WERI-Rb-1 (cell line): Measurements from ENCODE around the gene ZNF469.

Source experiments
- DNase-seq: peaks from one replicate; pipeline ENCODE4 v3.0.0-alpha.2; 2020
- H3K27ac ChIP-seq: fragments of 250-450 bp; sonication (Bioruptor Pico); 2 replicates; pipeline ENCODE4 v1.5.1; 2020; ENCODE audit warnings: mild to moderate bottlenecking, moderate library complexity
- H3K27me3 ChIP-seq: fragments of 250-450 bp; sonication (Bioruptor Pico); 2 replicates; pipeline ENCODE4 v1.5.1; 2021; ENCODE audit warnings: mild to moderate bottlenecking, low read depth, moderate library complexity; ENCODE audit not compliant: insufficient read depth, severe bottlenecking
- H3K36me3 ChIP-seq: fragments of 250-450 bp; sonication (Bioruptor Pico); 2 replicates; pipeline ENCODE4 v1.5.1; 2020; ENCODE audit warnings: mild to moderate bottlenecking, moderate library complexity
- H3K4me3 ChIP-seq: 2 replicates; pipeline ENCODE4 v1.5.1; 2011; ENCODE audit warnings: low read depth, mild to moderate bottlenecking, control low read depth, low read length
- H3K9me3 ChIP-seq: fragments of 250-450 bp; sonication (Bioruptor Pico); 2 replicates; pipeline ENCODE4 v1.5.1; 2021; ENCODE audit warnings: mild to moderate bottlenecking, moderate library complexity; ENCODE audit not compliant: severe bottlenecking
- CTCF ChIP-seq: IDR thresholded peaks from 2 replicates; pipeline ENCODE4 v1.5.1; 2011; ENCODE audit warnings: low read depth, mild to moderate bottlenecking, control low read depth, inconsistent platforms, low read length

ZNF469 gene

GRCh38 chr16:88367560-88367959 lies 15.2 kb upstream of the ZNF469 start:
- Histone ChIP-seq H3K9me3 (no peaks in the 10 kb centered on the region), H3K27ac (no peak overlapping the region), H3K4me3 (no peak overlapping the region), H3K27me3 (no peaks in the 10 kb centered on the region), H3K36me3 (no peaks in the 10 kb centered on the region)
- no peak for TF ChIP-seq CTCF
- DNase-seq, result no peak

- DNase-seq, result no peak
- no peaks in the 10 kb centered on the region for H3K36me3 ChIP-seq
- no peaks in the 10 kb centered on the region for H3K9me3 ChIP-seq
- no peak overlapping the region for H3K4me3 ChIP-seq
- H3K27me3 ChIP-seq, result no peaks in the 10 kb centered on the region
- TF ChIP-seq CTCF, result no peak
- H3K27ac ChIP-seq, result no peak overlapping the region
These were observed 14.7 kb upstream of the ZNF469 start for GRCh38 chr16:88368036-88368435.

GRCh38 chr16:88368994-88369393 lies 13.8 kb upstream of the ZNF469 start:
- no peak overlapping the region for H3K27ac ChIP-seq
- H3K36me3 ChIP-seq, result no peaks in the 10 kb centered on the region
- no peaks in the 10 kb centered on the region for H3K9me3 ChIP-seq
- H3K27me3 ChIP-seq, result no peaks in the 10 kb centered on the region
- no peak overlapping the region for H3K4me3 ChIP-seq
- TF ChIP-seq CTCF, result no peak
- no peak for DNase-seq

GRCh38 chr16:88369447-88370008 lies 13.2 kb upstream of the ZNF469 start:
- Histone ChIP-seq H3K36me3 (no peaks in the 10 kb centered on the region), H3K27me3 (no peaks in the 10 kb centered on the region), H3K9me3 (no peaks in the 10 kb centered on the region), H3K27ac (no peak overlapping the region), H3K4me3 (no peak overlapping the region)
- TF ChIP-seq CTCF, result no peak
- no peak for DNase-seq

- DNase-seq, result no peak
- TF ChIP-seq CTCF, result no peak
- Histone ChIP-seq H3K4me3 (no peak overlapping the region), H3K36me3 (no peaks in the 10 kb centered on the region), H3K27ac (no peak overlapping the region), H3K27me3 (no peaks in the 10 kb centered on the region), H3K9me3 (no peaks in the 10 kb centered on the region)
These were observed 12.4 kb upstream of the ZNF469 start for GRCh38 chr16:88370365-88370764.

- Histone ChIP-seq H3K27me3 (no peaks in the 10 kb centered on the region), H3K36me3 (no peaks in the 10 kb centered on the region), H3K27ac (no peak overlapping the region), H3K4me3 (no peak overlapping the region), H3K9me3 (no peaks in the 10 kb centered on the region)
- DNase-seq, result no peak
- no peak for TF ChIP-seq CTCF
These were observed 10.2 kb upstream of the ZNF469 start for GRCh38 chr16:88372522-88372921.
